Calu3 (cell line): ENCODE measurements around the gene PRKAG2. TPM values are rescaled to one million over a fixed set of nuclear protein-coding genes. Genes with fewer than 3 reads are reported as not detected.

Experiments used
- BruUV-seq: library from RNA; stranded (reverse); fragments of 400-500 nt; replicated peaks from 2 replicates; lab custom pipeline; 2021; lab: Mats Ljungman, UMichigan
- CTCF ChIA-PET: fragments of 300-600 bp; sonication (Branson Sonifier 250); formaldehyde crosslinking; loops from one replicate; lab custom pipeline; 2022; ENCODE audit warnings: antibody characterized with exemption; lab: Charles Lee
- DNase-seq: peaks from one replicate; pipeline ENCODE4 v3.0.0; 2022
- H3K27ac Mint-ChIP-seq: one replicate; pipeline ENCODE4 v1.8.0; 2022; ENCODE audit warnings: mixed read lengths; ENCODE audit not compliant: unreplicated experiment
- H3K27me3 Mint-ChIP-seq: one replicate; pipeline ENCODE4 v1.8.0; 2022; ENCODE audit warnings: mixed read lengths; ENCODE audit not compliant: unreplicated experiment
- H3K36me3 Mint-ChIP-seq: one replicate; pipeline ENCODE4 v1.8.0; 2022; ENCODE audit warnings: mild to moderate bottlenecking, moderate library complexity, mixed read lengths; ENCODE audit not compliant: insufficient read depth, unreplicated experiment
- H3K4me1 Mint-ChIP-seq: one replicate; pipeline ENCODE4 v1.8.0; 2022; ENCODE audit warnings: mild to moderate bottlenecking, low read depth, mixed read lengths; ENCODE audit not compliant: unreplicated experiment
- H3K4me3 Mint-ChIP-seq: one replicate; pipeline ENCODE4 v1.8.0; 2022; ENCODE audit warnings: mild to moderate bottlenecking, low read depth, moderate library complexity, mixed read lengths; ENCODE audit not compliant: unreplicated experiment
- H3K9me3 Mint-ChIP-seq: one replicate; pipeline ENCODE4 v1.8.0; 2022; ENCODE audit warnings: low read depth, mixed read lengths; ENCODE audit not compliant: unreplicated experiment
- intact Hi-C: fragments of 100-400 bp; cut with micrococcal nuclease; formaldehyde crosslinking; loops from one replicate; pipeline ENCODE4 v1.10.0; 2022; ENCODE audit not compliant: unreplicated experiment
- total RNA-seq: library from RNA; stranded (reverse); gene quantifications from 2 replicates; pipeline ENCODE4 v1.2.3, GENCODE V29; 2022
- TF ChIP-seq, protein P1 (sequence below): fragments of 200-600 bp; IDR thresholded peaks from one replicate; pipeline ENCODE4 v1.8.0; 2022; ENCODE audit warnings: antibody characterized with exemption; ENCODE audit not compliant: unreplicated experiment

Gene PRKAG2
- total RNA-seq, 1 experiment from 2014 or later, result 22.4 TPM

DNA sequence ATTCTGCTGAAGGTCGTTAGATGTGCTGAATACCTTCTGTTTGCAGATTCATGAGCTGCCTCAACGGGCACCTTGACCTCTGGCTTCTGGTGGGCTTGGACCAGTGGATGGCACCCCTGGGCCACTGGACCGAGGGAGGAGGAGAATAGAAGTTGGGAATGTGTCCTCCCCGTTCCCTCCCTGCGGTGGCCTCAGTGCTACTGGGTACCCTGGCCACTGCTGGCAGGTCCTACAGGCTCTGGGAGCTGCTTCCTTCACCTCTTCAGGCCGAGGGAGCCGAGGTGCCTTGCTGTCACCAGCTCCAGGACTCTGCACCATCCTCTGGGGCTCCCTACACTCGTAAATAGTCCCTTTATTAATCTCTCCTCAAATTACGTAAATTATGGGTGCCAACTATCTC is 47.1 kb upstream of the PRKAG2 start:
- H3K4me3 Mint-ChIP-seq, result no peak overlapping the region
- no peak for DNase-seq
- CTCF ChIA-PET, result no interaction called here
- H3K36me3 Mint-ChIP-seq, result no peaks in the 10 kb centered on the region
- no peaks in the 10 kb centered on the region for H3K4me1 Mint-ChIP-seq
- peaks cover 82% of the 10 kb centered on the region for H3K27me3 Mint-ChIP-seq
- H3K9me3 Mint-ChIP-seq, result no peaks in the 10 kb centered on the region
- no peak overlapping the region for H3K27ac Mint-ChIP-seq
- TF ChIP-seq, protein P1, sequence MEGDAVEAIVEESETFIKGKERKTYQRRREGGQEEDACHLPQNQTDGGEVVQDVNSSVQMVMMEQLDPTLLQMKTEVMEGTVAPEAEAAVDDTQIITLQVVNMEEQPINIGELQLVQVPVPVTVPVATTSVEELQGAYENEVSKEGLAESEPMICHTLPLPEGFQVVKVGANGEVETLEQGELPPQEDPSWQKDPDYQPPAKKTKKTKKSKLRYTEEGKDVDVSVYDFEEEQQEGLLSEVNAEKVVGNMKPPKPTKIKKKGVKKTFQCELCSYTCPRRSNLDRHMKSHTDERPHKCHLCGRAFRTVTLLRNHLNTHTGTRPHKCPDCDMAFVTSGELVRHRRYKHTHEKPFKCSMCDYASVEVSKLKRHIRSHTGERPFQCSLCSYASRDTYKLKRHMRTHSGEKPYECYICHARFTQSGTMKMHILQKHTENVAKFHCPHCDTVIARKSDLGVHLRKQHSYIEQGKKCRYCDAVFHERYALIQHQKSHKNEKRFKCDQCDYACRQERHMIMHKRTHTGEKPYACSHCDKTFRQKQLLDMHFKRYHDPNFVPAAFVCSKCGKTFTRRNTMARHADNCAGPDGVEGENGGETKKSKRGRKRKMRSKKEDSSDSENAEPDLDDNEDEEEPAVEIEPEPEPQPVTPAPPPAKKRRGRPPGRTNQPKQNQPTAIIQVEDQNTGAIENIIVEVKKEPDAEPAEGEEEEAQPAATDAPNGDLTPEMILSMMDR, result no peak
- intact Hi-C loops, result no loop called here
- no TSS peak for BruUV-seq

DNA sequence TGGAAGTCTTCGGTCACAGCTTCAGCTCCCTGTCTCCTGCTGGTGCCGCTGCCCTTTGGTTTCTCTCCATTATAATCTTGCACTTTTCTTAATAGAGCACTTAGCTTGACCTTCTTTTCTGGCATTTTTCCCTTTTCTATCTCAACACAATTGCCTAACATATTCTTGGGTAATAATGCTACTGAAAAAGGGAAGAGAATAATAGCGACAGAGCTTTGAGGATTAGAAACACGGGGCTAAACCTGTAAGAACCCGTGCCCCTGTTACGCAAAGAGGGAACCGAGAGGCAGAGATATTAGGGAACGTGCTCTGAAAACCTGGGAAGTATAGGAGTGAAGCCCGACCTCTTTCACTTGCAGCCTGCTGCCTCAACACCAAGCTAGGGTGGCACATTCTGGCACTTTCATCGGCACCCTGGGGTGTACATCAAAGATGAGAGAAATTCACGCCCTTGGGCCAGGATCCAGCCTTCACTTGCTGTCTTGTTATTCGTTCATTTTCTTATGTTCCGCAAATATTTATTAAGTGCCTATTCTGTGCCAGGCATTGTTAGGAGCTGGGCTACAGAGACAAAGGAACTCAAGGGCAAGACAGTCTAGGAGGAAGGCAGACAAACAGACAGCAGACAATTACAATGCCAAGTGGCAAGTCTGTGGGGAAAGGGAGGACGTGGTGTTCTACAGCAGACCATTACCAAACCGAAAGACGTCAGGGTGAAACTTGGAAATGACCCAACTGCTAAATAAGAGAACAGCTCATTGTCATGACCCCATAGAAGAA is 46.4 kb upstream of the PRKAG2 start:
- intact Hi-C loops, result no loop called here
- no peak overlapping the region for H3K27ac Mint-ChIP-seq
- CTCF ChIA-PET, result interaction anchor here (0.6 kb wide), 1 partner anchor 610 kb away, joined by 4 read pairs; no protein-coding TSS in a partner anchor
- H3K4me1 Mint-ChIP-seq, result no peaks in the 10 kb centered on the region
- no peaks in the 10 kb centered on the region for H3K9me3 Mint-ChIP-seq
- H3K4me3 Mint-ChIP-seq, result no peak overlapping the region
- no TSS peak for BruUV-seq
- peaks cover 89% of the 10 kb centered on the region for H3K27me3 Mint-ChIP-seq
- no peaks in the 10 kb centered on the region for H3K36me3 Mint-ChIP-seq
- DNase-seq, result no peak
- TF ChIP-seq, protein P1, result no peak

GRCh38 chr7:151921451-151921850 is 44.5 kb upstream of the PRKAG2 start:
- Mint-ChIP-seq H3K4me1 (no peaks in the 10 kb centered on the region), H3K36me3 (no peaks in the 10 kb centered on the region), H3K9me3 (no peaks in the 10 kb centered on the region), H3K4me3 (no peak overlapping the region), H3K27me3 (peaks cover 98% of the 10 kb centered on the region), H3K27ac (no peak overlapping the region)
- TF ChIP-seq, protein P1, result no peak
- CTCF ChIA-PET, result no interaction called here
- intact Hi-C loops, result no loop called here
- no TSS peak for BruUV-seq
- DNase-seq, result no peak

DNA sequence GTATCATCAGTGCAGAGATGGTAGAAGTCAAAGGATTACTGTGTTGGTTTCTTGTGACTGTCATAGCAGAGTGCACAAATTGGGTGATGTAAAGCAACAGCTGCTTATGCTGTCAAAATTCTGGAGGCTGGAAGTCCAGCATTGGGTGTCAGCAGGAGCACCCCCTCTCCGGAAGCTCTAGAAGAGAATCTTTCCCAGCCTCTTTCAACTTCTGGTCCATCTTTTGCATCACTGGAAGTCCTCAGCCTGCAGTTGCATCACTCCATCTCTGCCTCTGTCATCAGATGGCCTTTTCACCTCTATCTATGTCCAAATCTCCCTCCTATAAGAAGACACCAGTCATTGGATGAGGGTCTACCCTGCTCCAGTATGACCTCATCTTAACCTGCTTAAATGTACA is 43.6 kb upstream of the PRKAG2 start:
- BruUV-seq, result no TSS peak
- DNase-seq, result no peak
- TF ChIP-seq, protein P1, result no peak
- Mint-ChIP-seq H3K4me3 (no peak overlapping the region), H3K27me3 (peaks cover 98% of the 10 kb centered on the region), H3K36me3 (no peaks in the 10 kb centered on the region), H3K27ac (no peak overlapping the region), H3K9me3 (no peaks in the 10 kb centered on the region), H3K4me1 (no peaks in the 10 kb centered on the region)
- intact Hi-C loops, result no loop called here
- CTCF ChIA-PET, result no interaction called here
